GM12878 (cell line): ENCODE measurements around the gene FOXD1.

Source experiments
- CTCF ChIP-seq, 3 experiments: IDR thresholded peaks in 2 of 3; conservative IDR thresholded peaks in 1 of 3; 2 replicates each; pipeline ENCODE4 v1.5.1; 2011; ENCODE audit warnings: low read depth in 3 of 3, low read length in 3 of 3, mild to moderate bottlenecking in 3 of 3, control low read depth in 2 of 3, moderate library complexity in 2 of 3, inconsistent platforms in 1 of 3, mixed read lengths in 1 of 3; ENCODE audit not compliant: control insufficient read depth in 2 of 3, insufficient read depth in 1 of 3; ENCODE audit errors: extremely low read depth in 1 of 3
- FOXM1 ChIP-seq: IDR thresholded peaks from 2 replicates; pipeline ENCODE4 v1.6.1; 2012; ENCODE audit warnings: low read depth, mild to moderate bottlenecking, inconsistent platforms, low read length, moderate library complexity
- HDAC6 ChIP-seq: fragments of 200-600 bp; sonication (generic); IDR thresholded peaks from one replicate; pipeline ENCODE4 v1.8.0; 2017; ENCODE audit warnings: antibody characterized with exemption; ENCODE audit not compliant: unreplicated experiment
- SUZ12 ChIP-seq: fragments of 200-600 bp; sonication (generic); IDR thresholded peaks from one replicate; pipeline ENCODE4 v1.6.1; 2018; ENCODE audit warnings: antibody characterized with exemption, mild to moderate bottlenecking; ENCODE audit not compliant: unreplicated experiment
- YY1 ChIP-seq: IDR thresholded peaks from 2 replicates; pipeline ENCODE4 v1.6.1; 2011; ENCODE audit warnings: low read depth, mild to moderate bottlenecking, low read length

DNA sequence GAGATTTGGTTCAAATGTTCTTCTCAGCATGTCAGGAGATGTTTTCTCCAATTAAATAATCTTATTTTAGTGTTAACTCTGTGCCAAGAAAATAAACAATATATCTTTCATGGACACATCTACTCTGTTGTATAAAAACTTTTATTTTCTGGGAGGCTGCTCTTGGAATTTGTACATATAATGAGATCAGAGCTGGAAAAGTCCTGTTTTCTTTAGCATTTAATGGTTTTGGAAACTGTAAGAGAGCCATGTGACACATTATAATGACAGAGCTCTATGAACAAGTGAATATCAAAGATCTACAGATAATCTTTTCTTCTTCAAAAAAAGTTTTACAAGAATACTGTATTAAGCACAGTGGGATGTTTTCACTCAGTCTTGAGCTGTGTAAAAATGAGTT lies 48.8 kb downstream of the FOXD1 start:
- no peak for TF ChIP-seq FOXM1
- TF ChIP-seq YY1 = no peak
- TF ChIP-seq SUZ12 = no peak
- TF ChIP-seq HDAC6 = no peak
- no peak for TF ChIP-seq CTCF (IDR thresholded peaks at IDR 0.05 in 2 of 3, conservative IDR thresholded peaks at IDR 0.05 in 1 of 3; ENCODE audit: control insufficient read depth in 2 of 3, extremely low read depth in 1 of 3, insufficient read depth in 1 of 3, low read depth in 3 of 3, low read length in 3 of 3)
